Right lung (tissue), 5 donors: ENCODE measurements around the gene PPARGC1A. TPM values are rescaled to one million over a fixed set of nuclear protein-coding genes. Genes with fewer than 3 reads are reported as not detected.

Source experiments
- DNase-seq, 2 donors: peaks; one replicate each; pipeline ENCODE4 v3.0.0-alpha.2; 2013
- polyA plus RNA-seq, 5 donors: library from polyadenylated mRNA; unstranded; fragments of 120-200 nt; gene quantifications; one replicate each; pipeline versions ENCODE4 v1.2.1 to v1.2.3, GENCODE V29; 2013; ENCODE audit warnings: inconsistent platforms in 1 of 5, low replicate concordance in 1 of 5; ENCODE audit not compliant: insufficient read length in 5 of 5, insufficient read depth in 1 of 5

The PPARGC1A gene
- polyA plus RNA-seq, 5 donors = 3.7 to 7.5 (median 4.9) TPM

- no peak for DNase-seq
Measured at GRCh38 chr4:23909671-23910070, 19.8 kb upstream of the PPARGC1A start.

- DNase-seq = no peak
Measured at GRCh38 chr4:23906839-23907238, 17.0 kb upstream of the PPARGC1A start.

- peak in 1 of 2 donors; percentile 8 for DNase-seq
Measured at GRCh38 chr4:23904639-23905071, 14.8 kb upstream of the PPARGC1A start.

- peak in 1 of 2 donors; percentile 6 for DNase-seq
Measured at GRCh38 chr4:23903859-23904438, 14.1 kb upstream of the PPARGC1A start.

GRCh38 chr4:23902222-23902804 is 12.5 kb upstream of the PPARGC1A start:
- DNase-seq = no peak

- no peak for DNase-seq
Measured at GRCh38 chr4:23900636-23901035, 10.8 kb upstream of the PPARGC1A start.

GRCh38 chr4:23899565-23899964 is 9.7 kb upstream of the PPARGC1A start:
- DNase-seq = no peak

- no peak for DNase-seq
Measured at GRCh38 chr4:23897564-23898109, 7.8 kb upstream of the PPARGC1A start.

- DNase-seq = no peak
Measured at GRCh38 chr4:23894021-23894420, 4.2 kb upstream of the PPARGC1A start.

GRCh38 chr4:23891064-23891421 is 1.2 kb upstream of the PPARGC1A start:
- no peak for DNase-seq

- peak in 1 of 2 donors; percentile 24 for DNase-seq
Measured at GRCh38 chr4:23890369-23891063, 669 bp upstream of the PPARGC1A start.

- peak in 1 of 2 donors; percentile 16 for DNase-seq
Measured at GRCh38 chr4:23889391-23889790, 456 bp downstream of the PPARGC1A start.

- DNase-seq = peak; percentile 40 to 47
Measured at GRCh38 chr4:23888421-23889319, 1.2 kb downstream of the PPARGC1A start.

- DNase-seq = no peak
Measured at GRCh38 chr4:23887989-23888388, 1.9 kb downstream of the PPARGC1A start.

GRCh38 chr4:23887173-23887572 is 2.7 kb downstream of the PPARGC1A start:
- DNase-seq = no peak

- DNase-seq = no peak
Measured at GRCh38 chr4:23885943-23886590, 3.8 kb downstream of the PPARGC1A start.

- DNase-seq = no peak
Measured at GRCh38 chr4:23884741-23885140, 5.1 kb downstream of the PPARGC1A start.

GRCh38 chr4:23884261-23884660 is 5.6 kb downstream of the PPARGC1A start:
- no peak for DNase-seq

GRCh38 chr4:23882976-23883531 is 6.8 kb downstream of the PPARGC1A start:
- no peak for DNase-seq

GRCh38 chr4:23881674-23882337 is 8.0 kb downstream of the PPARGC1A start:
- DNase-seq = no peak
